Fibroblast of upper back skin (primary cell): ENCODE results near the gene AQP7.
"Not testable (repeated sequence)": the region's sequence is repeated elsewhere in the genome, so short reads cannot be mapped to it uniquely, and the experiment has no call there.

Experiments used
- DNase-seq: peaks from one replicate; pipeline ENCODE4 v3.0.0-alpha.2; 2013

The AQP7 gene

GRCh38 chr9:33431420-33431819 is 29.1 kb upstream of the AQP7 start:
- no peak for DNase-seq

GRCh38 chr9:33430942-33431341 is 28.6 kb upstream of the AQP7 start:
- no peak for DNase-seq

GRCh38 chr9:33429256-33429985 is 27.1 kb upstream of the AQP7 start:
- no peak for DNase-seq

GRCh38 chr9:33426843-33427293 is 24.5 kb upstream of the AQP7 start:
- no peak for DNase-seq

GRCh38 chr9:33425128-33425533 is 22.8 kb upstream of the AQP7 start:
- no peak for DNase-seq

GRCh38 chr9:33424492-33424891 is 22.1 kb upstream of the AQP7 start:
- DNase-seq: not testable (repeated sequence)

- not testable (repeated sequence) for DNase-seq
Observed at GRCh38 chr9:33424043-33424442, 21.7 kb upstream of the AQP7 start.

GRCh38 chr9:33419708-33420303 is 17.4 kb upstream of the AQP7 start:
- DNase-seq: no peak

GRCh38 chr9:33418090-33418489 is 15.7 kb upstream of the AQP7 start:
- DNase-seq: no peak

GRCh38 chr9:33416996-33417395 is 14.6 kb upstream of the AQP7 start:
- no peak for DNase-seq

- DNase-seq: peak; percentile 22
Observed at GRCh38 chr9:33415501-33416038, 13.2 kb upstream of the AQP7 start.

- DNase-seq: no peak
Observed at GRCh38 chr9:33414889-33415500, 12.6 kb upstream of the AQP7 start.

- no peak for DNase-seq
Observed at GRCh38 chr9:33414268-33414667, 11.9 kb upstream of the AQP7 start.

GRCh38 chr9:33408087-33408486 is 5.7 kb upstream of the AQP7 start:
- no peak for DNase-seq

- DNase-seq: no peak
Observed at GRCh38 chr9:33407061-33407460, 4.7 kb upstream of the AQP7 start.

GRCh38 chr9:33404788-33405362 is 2.5 kb upstream of the AQP7 start:
- no peak for DNase-seq

- DNase-seq: no peak
Observed at GRCh38 chr9:33403941-33404787, 1.8 kb upstream of the AQP7 start.

- DNase-seq: not testable (repeated sequence)
Observed at GRCh38 chr9:33401809-33402208, 559 bp downstream of the AQP7 start.

GRCh38 chr9:33399047-33399446 is 3.3 kb downstream of the AQP7 start:
- DNase-seq: not testable (repeated sequence)

- DNase-seq: not testable (repeated sequence)
Observed at GRCh38 chr9:33397801-33398200, 4.6 kb downstream of the AQP7 start.

GRCh38 chr9:33395159-33395879 is 7.0 kb downstream of the AQP7 start:
- DNase-seq: not testable (repeated sequence)

- not testable (repeated sequence) for DNase-seq
Observed at GRCh38 chr9:33393986-33394385, 8.4 kb downstream of the AQP7 start.
